GM04504 (cell line): ENCODE results near the gene MYO16.
"Not testable (repeated sequence)": the region's sequence is repeated elsewhere in the genome, so short reads cannot be mapped to it uniquely, and the experiment has no call there.

Source experiments
- DNase-seq: peaks from one replicate; pipeline ENCODE4 v3.0.0-alpha.2; 2012; ENCODE audit warnings: low read depth

Gene MYO16

GRCh38 chr13:109072505-109072904 is 443.1 kb downstream of the MYO16 start:
- DNase-seq, result no peak

GRCh38 chr13:109074436-109074835 is 445.0 kb downstream of the MYO16 start:
- no peak for DNase-seq

GRCh38 chr13:109074853-109075252 is 445.4 kb downstream of the MYO16 start:
- DNase-seq, result no peak

- DNase-seq, result no peak
These were observed 458.7 kb downstream of the MYO16 start for GRCh38 chr13:109087916-109088623.

GRCh38 chr13:109088624-109088917 is 459.2 kb downstream of the MYO16 start:
- DNase-seq, result no peak

- no peak for DNase-seq
These were observed 461.4 kb downstream of the MYO16 start for GRCh38 chr13:109090796-109091195.

- no peak for DNase-seq
These were observed 461.8 kb downstream of the MYO16 start for GRCh38 chr13:109091249-109091648.

- not testable (repeated sequence) for DNase-seq
These were observed 462.8 kb downstream of the MYO16 start for GRCh38 chr13:109092186-109092585.

GRCh38 chr13:109093998-109094397 is 464.6 kb downstream of the MYO16 start:
- no peak for DNase-seq

- no peak for DNase-seq
These were observed 465.7 kb downstream of the MYO16 start for GRCh38 chr13:109095126-109095525.

- DNase-seq, result no peak
These were observed 466.7 kb downstream of the MYO16 start for GRCh38 chr13:109096101-109096500.

- DNase-seq, result no peak
These were observed 471.4 kb downstream of the MYO16 start for GRCh38 chr13:109100705-109101304.

GRCh38 chr13:109101550-109102144 is 472.2 kb downstream of the MYO16 start:
- DNase-seq, result no peak

- DNase-seq, result no peak
These were observed 476.5 kb downstream of the MYO16 start for GRCh38 chr13:109105899-109106298.

- no peak for DNase-seq
These were observed 480.7 kb downstream of the MYO16 start for GRCh38 chr13:109110159-109110558.

- DNase-seq, result no peak
These were observed 481.7 kb downstream of the MYO16 start for GRCh38 chr13:109111141-109111540.

- DNase-seq, result no peak
These were observed 484.0 kb downstream of the MYO16 start for GRCh38 chr13:109113427-109113826.

- DNase-seq, result no peak
These were observed 484.8 kb downstream of the MYO16 start for GRCh38 chr13:109114162-109114561.

- DNase-seq, result no peak
These were observed 485.6 kb downstream of the MYO16 start for GRCh38 chr13:109114991-109115390.

- no peak for DNase-seq
These were observed 489.1 kb downstream of the MYO16 start for GRCh38 chr13:109118521-109118920.

GRCh38 chr13:109119896-109120295 is 490.5 kb downstream of the MYO16 start:
- no peak for DNase-seq

- no peak for DNase-seq
These were observed 492.4 kb downstream of the MYO16 start for GRCh38 chr13:109121826-109122225.

- DNase-seq, result no peak
These were observed 494.6 kb downstream of the MYO16 start for GRCh38 chr13:109123971-109124370.

- DNase-seq, result no peak
These were observed 496.8 kb downstream of the MYO16 start for GRCh38 chr13:109126178-109126577.
